Choroid plexus epithelial cell (primary cell): ENCODE measurements around the gene MXRA8.
"Not testable (repeated sequence)": the region's sequence is repeated elsewhere in the genome, so short reads cannot be mapped to it uniquely, and the experiment has no call there.

Experiments used
- DNase-seq: peaks from one replicate; pipeline ENCODE4 v3.0.0-alpha.2; 2010; ENCODE audit warnings: low read depth
- H3K4me3 ChIP-seq: 2 replicates; pipeline ENCODE4 v1.5.1; 2011; ENCODE audit warnings: low read depth, mild to moderate bottlenecking, control low read depth, low read length, moderate library complexity
- CTCF ChIP-seq: conservative IDR thresholded peaks from 2 replicates; pipeline ENCODE4 v1.5.1; 2011; ENCODE audit warnings: low read depth, mild to moderate bottlenecking, control low read depth, inconsistent platforms, low read length, moderate library complexity

MXRA8 gene

GRCh38 chr1:1371364-1371745 is 13.0 kb upstream of the MXRA8 start:
- no peak for TF ChIP-seq CTCF
- no peak overlapping the region for H3K4me3 ChIP-seq
- DNase-seq = no peak

GRCh38 chr1:1370771-1371300 is 12.5 kb upstream of the MXRA8 start:
- no peak for TF ChIP-seq CTCF
- no peak overlapping the region for H3K4me3 ChIP-seq
- DNase-seq = no peak

GRCh38 chr1:1370094-1370493 is 11.7 kb upstream of the MXRA8 start:
- H3K4me3 ChIP-seq, DNase-seq: not testable (repeated sequence)

GRCh38 chr1:1367315-1367714 is 9.0 kb upstream of the MXRA8 start:
- no peak for TF ChIP-seq CTCF
- no peak for DNase-seq
- no peak overlapping the region for H3K4me3 ChIP-seq

GRCh38 chr1:1366699-1367066 is 8.3 kb upstream of the MXRA8 start:
- no peak for DNase-seq
- no peak overlapping the region for H3K4me3 ChIP-seq
- no peak for TF ChIP-seq CTCF

- DNase-seq = no peak
- H3K4me3 ChIP-seq = no peak overlapping the region
- TF ChIP-seq CTCF = no peak
These were observed 7.7 kb upstream of the MXRA8 start for GRCh38 chr1:1365875-1366698.

GRCh38 chr1:1364266-1364665 is 5.9 kb upstream of the MXRA8 start:
- no peak for DNase-seq
- no peak for TF ChIP-seq CTCF
- no peak overlapping the region for H3K4me3 ChIP-seq
